DND-41 (cell line): Measurements from ENCODE around the gene B4GALNT1.

Experiments
- EZH2 ChIP-seq: IDR thresholded peaks from 3 replicates; pipeline ENCODE4 v1.6.1; 2012; ENCODE audit warnings: borderline replicate concordance, low read depth, mild to moderate bottlenecking, moderate library complexity, low read length, inconsistent platforms; ENCODE audit not compliant: severe bottlenecking
- TF ChIP-seq, protein P1 (sequence below): IDR thresholded peaks from 2 replicates; pipeline ENCODE4 v1.5.1; 2012; ENCODE audit warnings: borderline replicate concordance, low read length, moderate library complexity, mild to moderate bottlenecking; ENCODE audit not compliant: poor library complexity, severe bottlenecking; ENCODE audit errors: extremely low read depth

DNA sequence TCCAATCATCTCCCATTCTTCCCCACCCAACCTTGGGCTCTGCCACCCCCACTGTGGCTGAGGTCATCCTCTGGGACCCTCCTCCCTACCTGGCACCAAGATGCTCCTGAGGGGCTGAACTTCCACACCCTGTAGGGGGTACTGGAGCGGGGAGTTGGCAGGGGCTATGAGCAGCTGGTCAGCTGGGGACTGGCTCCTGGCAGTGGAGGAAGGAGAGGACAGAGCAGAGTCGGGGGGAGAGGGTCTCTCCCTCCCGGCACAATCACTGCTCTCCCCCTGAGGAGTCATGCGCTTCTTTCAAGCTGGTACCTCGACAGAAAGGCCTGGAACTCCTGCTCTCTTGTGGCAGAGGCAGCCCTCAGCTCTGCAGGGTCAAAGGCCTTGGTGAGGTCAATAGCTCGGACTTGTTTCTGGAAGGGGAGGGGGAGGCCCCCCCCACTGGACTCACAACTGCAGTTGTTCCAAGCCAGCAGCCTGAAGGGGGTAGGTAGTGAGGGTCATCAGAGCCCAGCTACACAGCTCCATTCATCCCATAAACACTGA lies 2.0 kb downstream of the B4GALNT1 start:
- TF ChIP-seq, protein P1, sequence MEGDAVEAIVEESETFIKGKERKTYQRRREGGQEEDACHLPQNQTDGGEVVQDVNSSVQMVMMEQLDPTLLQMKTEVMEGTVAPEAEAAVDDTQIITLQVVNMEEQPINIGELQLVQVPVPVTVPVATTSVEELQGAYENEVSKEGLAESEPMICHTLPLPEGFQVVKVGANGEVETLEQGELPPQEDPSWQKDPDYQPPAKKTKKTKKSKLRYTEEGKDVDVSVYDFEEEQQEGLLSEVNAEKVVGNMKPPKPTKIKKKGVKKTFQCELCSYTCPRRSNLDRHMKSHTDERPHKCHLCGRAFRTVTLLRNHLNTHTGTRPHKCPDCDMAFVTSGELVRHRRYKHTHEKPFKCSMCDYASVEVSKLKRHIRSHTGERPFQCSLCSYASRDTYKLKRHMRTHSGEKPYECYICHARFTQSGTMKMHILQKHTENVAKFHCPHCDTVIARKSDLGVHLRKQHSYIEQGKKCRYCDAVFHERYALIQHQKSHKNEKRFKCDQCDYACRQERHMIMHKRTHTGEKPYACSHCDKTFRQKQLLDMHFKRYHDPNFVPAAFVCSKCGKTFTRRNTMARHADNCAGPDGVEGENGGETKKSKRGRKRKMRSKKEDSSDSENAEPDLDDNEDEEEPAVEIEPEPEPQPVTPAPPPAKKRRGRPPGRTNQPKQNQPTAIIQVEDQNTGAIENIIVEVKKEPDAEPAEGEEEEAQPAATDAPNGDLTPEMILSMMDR = no peak
- TF ChIP-seq EZH2 = no peak
